HG02885 (cell line): Measurements from ENCODE around the gene ABCC3.

ENCODE experiments used
- ATAC-seq: cut with Tn5 transposase; IDR thresholded peaks from one replicate; pipeline ENCODE4 v1.9.1; 2021; ENCODE audit warnings: mild to moderate bottlenecking; ENCODE audit not compliant: unreplicated experiment, poor library complexity

The ABCC3 gene

DNA sequence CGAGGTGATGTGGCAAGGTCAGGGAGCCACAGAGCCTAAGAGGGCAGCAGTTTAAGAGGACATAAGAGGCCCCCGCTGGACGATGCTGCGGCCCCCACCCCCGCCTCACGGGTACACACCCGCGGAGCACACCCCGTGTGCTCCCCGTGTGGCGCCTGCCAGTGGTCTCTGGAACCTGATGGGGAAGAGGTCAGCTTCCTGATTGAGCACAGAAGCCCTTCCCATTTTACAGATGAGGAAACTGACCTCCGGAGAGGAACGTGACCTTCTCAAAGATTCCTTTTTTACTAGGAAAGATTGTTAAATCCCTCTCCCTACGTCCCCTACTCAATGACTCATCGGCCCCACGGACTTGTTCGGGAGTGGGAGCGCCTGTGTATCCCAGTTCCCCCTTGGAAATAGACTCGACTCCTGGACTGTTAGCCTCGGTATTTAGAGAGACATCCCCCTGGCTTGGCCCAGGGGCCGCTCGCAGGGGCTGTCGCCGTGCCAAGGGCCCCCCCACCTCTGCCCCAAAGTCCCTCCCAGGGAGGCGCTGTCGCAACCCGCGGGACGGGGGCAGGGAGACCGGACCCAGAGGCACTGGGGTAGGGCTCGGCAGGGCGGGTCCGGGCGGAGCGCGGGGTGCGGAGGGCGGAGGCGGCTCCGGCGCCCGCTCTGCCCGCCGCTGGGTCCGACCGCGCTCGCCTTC lies at the start of gene ABCC3:
Gene ABCC3, plus strand, starts transcription at position 658 of the 691 bp plus-strand sequence. CDS start 56 bp downstream, outside the sequence.
- no peak for ATAC-seq

GRCh38 chr17:50585346-50585745 lies 49.3 kb upstream of the ABCC3 start:
- ATAC-seq, result no peak

DNA sequence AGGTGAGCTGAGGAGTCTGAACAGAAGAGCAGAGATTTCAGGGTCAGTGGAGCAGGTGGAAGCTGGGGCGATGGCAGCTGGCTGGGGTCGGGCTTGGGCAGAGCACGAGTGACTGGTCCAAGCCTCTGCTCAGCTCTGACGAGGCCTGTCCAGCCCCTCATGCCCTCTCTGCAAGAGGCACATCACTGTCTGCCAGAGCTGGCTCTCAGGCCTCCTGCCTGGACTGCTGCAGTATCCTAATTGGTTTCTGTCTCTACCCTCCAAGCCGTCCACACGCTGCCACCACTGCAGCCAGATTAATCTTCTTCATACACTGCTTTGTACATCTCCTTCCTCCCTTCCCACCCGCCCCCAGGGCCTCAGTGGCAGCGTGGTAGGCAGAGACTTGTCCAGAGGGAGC lies 48.8 kb upstream of the ABCC3 start:
- no peak for ATAC-seq

DNA sequence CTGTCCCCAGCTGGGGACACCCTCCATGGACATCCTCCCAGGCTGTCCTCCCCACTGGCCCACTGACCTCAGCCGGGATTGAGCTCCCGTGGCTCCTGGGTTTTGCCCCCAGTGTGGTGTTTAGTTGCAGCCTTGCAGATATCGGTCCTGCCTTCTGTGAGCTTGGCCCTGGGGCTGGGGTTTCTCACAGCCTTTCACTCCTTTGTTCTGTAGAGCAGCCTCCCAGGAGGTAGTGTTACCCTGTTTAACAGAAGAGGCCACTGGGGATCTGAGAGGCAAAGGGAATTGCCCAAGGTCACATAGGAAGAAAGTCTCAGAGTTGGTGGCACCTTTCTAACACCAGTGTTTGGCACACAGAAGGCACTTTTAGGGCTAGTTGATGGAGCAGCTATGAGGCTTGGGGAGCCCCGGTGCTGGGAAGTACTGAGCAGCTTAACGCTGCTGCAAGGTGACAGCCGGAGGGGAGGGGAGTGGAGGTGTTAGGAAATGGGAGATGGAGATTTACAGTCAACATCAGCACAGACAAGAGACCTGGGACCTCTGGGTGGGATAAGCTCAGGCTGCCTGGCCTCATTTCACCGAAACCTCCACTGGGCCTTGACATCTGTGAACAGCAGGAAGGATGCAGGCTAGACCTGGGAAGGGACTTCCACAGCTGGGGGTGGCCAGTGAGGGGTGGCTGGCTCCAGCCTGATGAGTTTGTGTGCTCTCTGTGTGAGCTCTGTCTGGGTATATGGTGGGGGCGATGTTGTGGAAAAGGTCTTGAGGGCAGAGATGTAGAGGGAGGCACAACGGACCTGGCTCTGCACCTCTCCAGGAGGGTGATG lies 48.0 kb upstream of the ABCC3 start:
- ATAC-seq, result no peak

GRCh38 chr17:50587571-50587970 lies 47.1 kb upstream of the ABCC3 start:
- no peak for ATAC-seq

DNA sequence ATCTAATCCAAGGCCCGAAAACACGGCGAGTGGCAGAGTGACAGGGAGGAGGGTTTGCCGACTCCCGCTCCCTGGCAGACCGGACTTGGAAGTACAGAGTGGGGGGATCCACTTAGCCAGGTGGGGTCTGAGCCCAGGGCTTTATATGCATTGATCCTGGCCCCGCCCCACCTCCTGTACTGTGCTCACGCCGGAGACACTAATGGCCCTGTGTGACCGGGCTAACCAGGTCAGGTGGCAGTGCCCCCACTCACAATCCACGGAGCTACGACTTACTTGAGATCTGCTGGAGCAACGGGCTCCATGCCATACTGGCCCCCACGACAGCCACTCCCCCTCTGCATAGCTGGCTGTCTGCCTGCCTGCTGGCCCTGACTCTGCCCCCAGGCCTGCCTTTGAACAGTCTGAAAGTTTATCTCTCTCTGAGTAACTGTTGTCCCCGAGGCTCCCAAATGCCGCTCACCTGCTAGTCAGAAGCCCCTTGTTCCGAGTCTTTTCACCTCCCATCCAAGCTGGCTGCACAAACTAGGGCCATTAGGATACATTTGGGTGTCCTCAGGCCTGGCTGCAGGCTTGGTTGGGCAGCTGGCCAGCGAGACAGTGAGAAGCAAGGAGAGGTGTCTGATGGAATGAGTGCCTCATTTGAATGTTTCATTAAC lies 46.2 kb upstream of the ABCC3 start:
- no peak for ATAC-seq

DNA sequence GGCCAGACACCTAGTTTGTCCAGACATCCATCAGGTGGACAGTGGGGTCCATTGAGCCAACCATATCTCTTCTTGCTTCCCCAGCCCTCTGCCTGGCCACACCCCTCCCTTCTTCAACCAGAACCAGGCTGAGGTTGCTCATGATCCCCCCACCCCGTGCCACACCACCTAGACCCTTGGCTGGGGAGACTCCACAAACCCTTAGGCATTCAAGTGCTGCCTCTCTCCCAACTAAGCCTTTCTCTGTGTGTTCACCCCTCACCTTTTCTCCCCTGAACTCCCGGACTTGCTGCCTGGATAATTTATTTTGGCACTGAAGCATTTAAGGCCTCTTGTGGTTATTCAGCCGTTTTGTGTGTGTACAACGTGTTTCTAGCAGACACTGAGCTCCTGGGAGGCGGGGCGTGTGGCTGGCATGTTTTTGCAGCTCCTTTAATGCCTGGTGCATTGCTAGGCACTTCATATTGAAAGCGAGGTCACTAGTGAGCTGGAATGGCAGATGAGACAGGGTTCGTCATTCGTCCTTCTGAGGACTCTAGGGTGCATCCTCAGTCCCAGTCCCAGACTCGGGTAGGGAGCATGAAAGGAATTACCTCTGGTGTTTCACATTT lies 45.5 kb upstream of the ABCC3 start:
- no peak for ATAC-seq

DNA sequence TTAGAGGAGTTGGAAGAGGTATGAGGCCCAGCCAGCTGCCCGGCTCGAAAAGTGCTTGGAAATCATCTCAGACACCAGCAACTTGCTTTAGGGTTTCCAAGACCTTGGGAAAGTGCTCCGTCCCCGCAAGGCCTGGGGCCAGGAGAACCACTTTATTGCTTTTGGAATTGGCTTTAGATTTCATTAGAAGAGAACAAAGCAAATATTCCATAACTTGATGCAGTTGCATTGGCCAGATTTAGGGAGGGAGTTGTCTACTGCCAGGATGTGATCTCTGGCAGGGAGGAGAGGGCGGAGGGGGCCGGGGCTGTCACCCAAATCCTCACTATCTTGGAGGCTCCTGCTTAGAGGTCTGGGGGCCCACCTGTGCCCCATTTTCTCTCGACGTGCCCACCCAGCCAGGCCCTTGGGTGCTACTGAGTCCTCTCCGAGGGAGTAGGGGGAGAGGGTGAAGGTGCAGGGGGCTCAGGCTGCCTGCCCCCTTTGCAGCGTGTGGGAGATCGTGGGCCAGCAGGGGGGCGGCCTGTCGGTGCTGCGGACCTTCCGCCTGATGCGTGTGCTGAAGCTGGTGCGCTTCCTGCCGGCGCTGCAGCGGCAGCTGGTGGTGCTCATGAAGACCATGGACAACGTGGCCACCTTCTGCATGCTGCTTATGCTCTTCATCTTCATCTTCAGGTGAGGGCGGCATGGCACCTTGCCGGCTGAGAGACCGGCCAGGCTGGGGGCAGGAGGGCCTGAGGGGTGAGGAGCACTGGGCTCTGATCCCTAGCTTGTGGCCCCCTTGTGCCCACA lies 43.5 kb upstream of the ABCC3 start:
- no peak for ATAC-seq

DNA sequence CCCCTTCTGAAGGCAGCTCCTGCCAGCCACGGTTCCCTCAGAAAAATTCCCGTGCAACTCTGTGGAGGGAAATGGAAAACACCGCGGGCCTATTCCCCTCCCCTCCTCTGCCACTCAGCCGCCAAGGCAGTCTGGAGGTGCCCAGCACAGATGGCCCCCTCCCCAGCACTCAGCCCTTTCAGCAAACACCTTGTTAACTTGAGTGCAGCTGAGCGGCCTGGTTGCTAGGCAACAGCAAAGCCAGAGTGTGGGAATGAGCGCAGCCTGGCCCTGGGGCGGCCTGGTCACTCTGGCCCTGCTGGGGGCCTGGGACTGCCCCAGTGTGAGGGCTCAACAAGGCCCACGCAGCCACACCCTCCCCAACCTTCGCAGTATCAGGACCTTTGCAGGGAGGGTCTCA lies 41.4 kb upstream of the ABCC3 start:
- no peak for ATAC-seq

GRCh38 chr17:50594128-50594823 lies 40.4 kb upstream of the ABCC3 start:
- ATAC-seq, result no peak

DNA sequence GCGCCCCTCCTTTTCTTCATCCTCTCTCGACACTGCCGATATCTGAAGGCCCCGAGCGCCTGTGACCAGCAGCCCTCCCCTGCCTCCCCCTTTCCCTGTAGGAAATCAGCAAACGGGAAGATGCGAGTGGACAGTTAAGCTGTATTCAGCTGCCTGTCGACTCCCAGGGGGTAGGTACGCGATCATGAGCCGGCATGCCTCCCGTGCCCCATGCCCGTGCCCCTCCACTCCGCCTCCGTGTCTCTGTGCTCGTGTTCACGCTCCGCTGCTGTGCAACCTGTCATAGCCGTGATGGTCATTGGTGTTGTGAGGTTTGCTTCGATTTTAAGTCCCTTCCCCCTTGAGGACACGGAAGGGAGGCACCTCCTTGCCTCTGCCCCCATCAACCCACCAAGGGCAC lies 39.8 kb upstream of the ABCC3 start:
- no peak for ATAC-seq

DNA sequence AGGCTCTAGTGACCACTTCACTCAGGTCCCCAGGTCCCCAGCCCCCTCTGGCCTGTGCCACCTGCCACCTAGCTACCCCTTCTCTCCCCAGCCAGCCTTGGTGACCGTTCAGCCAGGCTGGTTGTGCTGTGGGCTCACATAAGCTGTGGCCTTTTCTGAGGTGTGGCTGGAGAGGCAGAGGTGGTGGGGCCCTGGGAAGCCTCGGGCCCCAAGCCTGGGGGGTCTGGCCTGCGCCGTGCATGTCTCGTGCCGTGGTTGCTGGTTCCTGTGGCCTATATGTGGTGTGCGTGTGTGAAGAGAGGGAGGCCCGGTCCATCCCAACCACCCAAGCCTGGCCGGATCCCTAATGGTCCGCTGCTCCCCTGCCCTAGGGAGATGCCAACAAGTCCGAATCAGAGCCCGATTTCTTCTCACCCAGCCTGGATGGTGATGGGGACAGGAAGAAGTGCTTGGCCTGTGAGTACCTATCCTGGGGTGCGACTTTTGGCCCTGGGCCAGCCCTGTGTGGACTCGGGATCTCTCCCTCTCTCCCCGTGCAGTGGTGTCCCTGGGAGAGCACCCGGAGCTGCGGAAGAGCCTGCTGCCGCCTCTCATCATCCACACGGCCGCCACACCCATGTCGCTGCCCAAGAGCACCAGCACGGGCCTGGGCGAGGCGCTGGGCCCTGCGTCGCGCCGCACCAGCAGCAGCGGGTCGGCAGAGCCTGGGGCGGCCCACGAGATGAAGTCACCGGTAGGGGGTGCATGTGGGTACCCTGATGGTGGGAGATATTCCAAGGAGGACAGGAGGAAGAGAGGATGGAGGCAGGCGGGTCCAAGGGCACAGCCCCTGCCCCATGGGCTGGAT lies 38.3 kb upstream of the ABCC3 start:
- ATAC-seq, result no peak

GRCh38 chr17:50598487-50598886 lies 36.2 kb upstream of the ABCC3 start:
- ATAC-seq, result no peak

DNA sequence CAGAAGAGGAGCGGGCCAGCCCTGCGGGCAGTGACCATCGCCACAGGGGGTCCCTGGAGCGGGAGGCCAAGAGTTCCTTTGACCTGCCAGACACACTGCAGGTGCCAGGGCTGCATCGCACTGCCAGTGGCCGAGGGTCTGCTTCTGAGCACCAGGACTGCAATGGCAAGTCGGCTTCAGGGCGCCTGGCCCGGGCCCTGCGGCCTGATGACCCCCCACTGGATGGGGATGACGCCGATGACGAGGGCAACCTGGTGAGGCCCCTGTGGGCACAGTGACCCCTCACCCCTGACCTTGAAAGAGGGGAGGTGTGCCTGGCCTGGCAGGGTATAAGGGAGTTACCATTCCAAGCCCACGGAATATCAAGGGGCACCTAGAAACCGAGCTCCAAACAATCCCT lies 35.1 kb upstream of the ABCC3 start:
- no peak for ATAC-seq

GRCh38 chr17:50601823-50602375 lies 32.8 kb upstream of the ABCC3 start:
- ATAC-seq, result no peak

DNA sequence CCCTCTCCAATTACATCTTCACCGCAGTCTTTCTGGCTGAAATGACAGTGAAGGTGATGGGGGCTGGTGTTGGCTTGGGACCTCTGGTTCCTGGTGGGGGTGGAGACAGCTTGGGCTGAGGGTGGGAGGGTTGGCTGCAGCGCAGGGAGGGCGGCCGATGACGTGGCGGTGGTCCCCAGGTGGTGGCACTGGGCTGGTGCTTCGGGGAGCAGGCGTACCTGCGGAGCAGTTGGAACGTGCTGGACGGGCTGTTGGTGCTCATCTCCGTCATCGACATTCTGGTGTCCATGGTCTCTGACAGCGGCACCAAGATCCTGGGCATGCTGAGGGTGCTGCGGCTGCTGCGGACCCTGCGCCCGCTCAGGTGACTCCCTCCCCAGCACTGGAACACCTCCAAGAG lies 31.8 kb upstream of the ABCC3 start:
- ATAC-seq, result no peak

DNA sequence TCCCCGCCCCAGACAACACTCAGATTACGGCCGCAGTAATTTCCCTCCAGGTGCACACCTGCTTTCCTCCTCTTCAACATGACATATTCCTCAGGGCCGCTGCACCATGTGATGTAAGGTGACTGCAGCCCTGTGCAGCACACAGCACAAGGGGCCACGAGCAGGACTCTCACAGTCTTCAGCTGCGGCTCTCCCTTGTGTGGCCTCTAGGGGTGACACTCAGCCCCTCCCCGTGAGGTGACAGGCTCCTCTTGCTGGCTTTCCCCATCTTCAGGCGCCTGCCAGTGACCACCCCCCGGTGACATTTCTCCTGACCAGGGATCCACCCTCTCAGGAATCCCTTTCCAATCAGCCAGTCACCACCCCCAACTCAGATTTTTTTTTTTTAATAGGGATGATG lies 31.3 kb upstream of the ABCC3 start:
- no peak for ATAC-seq

- no peak for ATAC-seq
These were observed 30.2 kb upstream of the ABCC3 start for GRCh38 chr17:50604513-50604912.
